Measurements from ENCODE around the gene ASXL2. TPM values are rescaled to one million over a fixed set of nuclear protein-coding genes. Genes with fewer than 3 reads are reported as not detected.

Gene ASXL2
- total RNA-seq, 4 donors from 2014 or later = 4.6 to 29.7 (median 10.6) TPM

GRCh38 chr2:25714740-25715139 is 163.5 kb downstream of the ASXL2 start:
- Histone ChIP-seq H3K27me3 (no peaks in the 10 kb centered on the region), H3K4me3 (no peak overlapping the region), H3K9me3 (no peaks in the 10 kb centered on the region), H3K36me3 (no peaks in the 10 kb centered on the region), H3K27ac (no peak overlapping the region), H3K4me1 (no peaks in the 10 kb centered on the region)
- intact Hi-C loops (cut with DNase I; ENCODE audit: low total_unique reads) = no loop called here
- TF ChIP-seq POLR2A (IDR thresholded peaks at IDR 0.05) = no peak
- no peak for TF ChIP-seq CTCF (IDR thresholded peaks at IDR 0.05)
- DNase-seq = no peak

- TF ChIP-seq POLR2A (IDR thresholded peaks at IDR 0.05) = no peak
- no peak for TF ChIP-seq CTCF (IDR thresholded peaks at IDR 0.05)
- Histone ChIP-seq H3K4me1 (no peaks in the 10 kb centered on the region), H3K36me3 (no peaks in the 10 kb centered on the region), H3K27ac (no peak overlapping the region), H3K27me3 (no peaks in the 10 kb centered on the region), H3K9me3 (no peaks in the 10 kb centered on the region), H3K4me3 (no peak overlapping the region)
- intact Hi-C loops (cut with DNase I; ENCODE audit: low total_unique reads) = no loop called here
- no peak for DNase-seq
Observed at GRCh38 chr2:25712455-25712854, 165.8 kb downstream of the ASXL2 start.

- H3K27ac ChIP-seq = no peak overlapping the region
- H3K36me3 ChIP-seq = no peaks in the 10 kb centered on the region
- no peaks in the 10 kb centered on the region for H3K27me3 ChIP-seq
- no peak for TF ChIP-seq POLR2A (IDR thresholded peaks at IDR 0.05)
- TF ChIP-seq CTCF (IDR thresholded peaks at IDR 0.05) = no peak
- no peak overlapping the region for H3K4me3 ChIP-seq
- no peaks in the 10 kb centered on the region for H3K4me1 ChIP-seq
- intact Hi-C loops (cut with DNase I; ENCODE audit: low total_unique reads) = no loop called here
- DNase-seq = no peak
- H3K9me3 ChIP-seq = no peaks in the 10 kb centered on the region
Observed at GRCh38 chr2:25711675-25712354, 166.5 kb downstream of the ASXL2 start.

- Histone ChIP-seq H3K27me3 (no peaks in the 10 kb centered on the region), H3K9me3 (no peaks in the 10 kb centered on the region), H3K4me1 (no peaks in the 10 kb centered on the region), H3K36me3 (no peaks in the 10 kb centered on the region), H3K4me3 (no peak overlapping the region), H3K27ac (no peak overlapping the region)
- TF ChIP-seq CTCF (IDR thresholded peaks at IDR 0.05) (no peak), POLR2A (IDR thresholded peaks at IDR 0.05) (no peak)
- DNase-seq = no peak
- intact Hi-C loops (cut with DNase I; ENCODE audit: low total_unique reads) = no loop called here
Observed at GRCh38 chr2:25710750-25711149, 167.5 kb downstream of the ASXL2 start.

GRCh38 chr2:25709349-25709748 is 168.9 kb downstream of the ASXL2 start:
- Histone ChIP-seq H3K36me3 (no peaks in the 10 kb centered on the region), H3K4me3 (no peak overlapping the region), H3K27ac (no peak overlapping the region), H3K4me1 (no peaks in the 10 kb centered on the region), H3K27me3 (no peaks in the 10 kb centered on the region), H3K9me3 (no peaks in the 10 kb centered on the region)
- intact Hi-C loops (cut with DNase I; ENCODE audit: low total_unique reads) = no loop called here
- DNase-seq = no peak
- no peak for TF ChIP-seq POLR2A (IDR thresholded peaks at IDR 0.05)
- no peak for TF ChIP-seq CTCF (IDR thresholded peaks at IDR 0.05)
